ENCODE data around the gene PMPCA. TPM values are rescaled to one million over a fixed set of nuclear protein-coding genes. Genes with fewer than 3 reads are reported as not detected.
A peak's percentile ranks its signal among the peaks of the same experiment; 100 is the strongest.

The PMPCA gene
- total RNA-seq, 2 experiments from 2014 or later, result 107 to 109 TPM

GRCh38 chr9:136438548-136439480, 28.4 kb downstream of the PMPCA start:
- Histone ChIP-seq H3K4me1 (ENCODE audit: insufficient read depth, low read length) (peaks cover 35% of the 10 kb centered on the region), H3K27me3 (ENCODE audit: control insufficient read depth in 1 of 2, insufficient read depth in 2 of 2, low read length in 2 of 2) (no peaks in the 10 kb centered on the region), H3K4me3 (ENCODE audit: low read length) (peak overlapping the region; percentile 71), H3K27ac (ENCODE audit: low read depth in 1 of 2, low read length in 2 of 2) (peak overlapping the region in 1 of 2 donors; percentile 29), H3K9me3 (ENCODE audit: control insufficient read depth in 1 of 2, insufficient read depth in 1 of 2, low read length in 2 of 2) (no peaks in the 10 kb centered on the region), H3K36me3 (ENCODE audit: insufficient read depth, low read length) (peaks cover 35% of the 10 kb centered on the region)
- TF ChIP-seq CTCF (IDR thresholded peaks at IDR 0.05), result no peak
- ATAC-seq (ENCODE audit: poor library complexity), result peak; percentile 73
- ChIA-PET CTCF (no interaction called here), POLR2A (interaction anchor here (0.9 to 1.8 kb wide), 3 partner anchors 29 to 45 kb away, joined by 3 to 6 read pairs (median 4); no protein-coding TSS in a partner anchor)
- DNase-seq, result peak in 13 of 14 experiments; percentile 20 to 77 (median 42)
- no peaks in the 10 kb centered on the region for H3K27me3 Mint-ChIP-seq
- H3K4me1 Mint-ChIP-seq (ENCODE audit: low read depth), result peaks cover 21% of the 10 kb centered on the region
- peak overlapping the region; percentile 97 for H3K4me3 Mint-ChIP-seq
- peak overlapping the region; percentile 92 for H3K27ac Mint-ChIP-seq
- intact Hi-C loops (cut with DNase I, micrococcal nuclease), result loop anchor here in 1 of 2 experiments (2.0 kb wide), 3 partner anchors 28 to 76 kb away; partner anchors contain the start of genes DNLZ, ENTR1, PMPCA and SNAPC4
- peaks cover 43% of the 10 kb centered on the region for H3K36me3 Mint-ChIP-seq (ENCODE audit: low read depth)
- H3K9me3 Mint-ChIP-seq, result no peaks in the 10 kb centered on the region

GRCh38 chr9:136439481-136440408, 29.3 kb downstream of the PMPCA start, which contains the start of gene INPP5E:
TSS of gene INPP5E (minus strand) at chr9:136439845. CDS start at chr9:136439419, 426 bp downstream.
- ChIA-PET CTCF (interaction anchor here (0.9 to 1.4 kb wide), 3 partner anchors 26 to 76 kb away, joined by 3 read pairs; partner anchors contain the start of gene DNLZ), POLR2A (interaction anchor here (1.8 kb wide), 1 partner anchor 36 kb away, joined by 6 read pairs; no protein-coding TSS in a partner anchor)
- H3K9me3 ChIP-seq (ENCODE audit: control insufficient read depth in 1 of 2, insufficient read depth in 1 of 2, low read length in 2 of 2), result no peaks in the 10 kb centered on the region
- Mint-ChIP-seq H3K36me3 (ENCODE audit: low read depth) (peaks cover 49% of the 10 kb centered on the region), H3K4me1 (ENCODE audit: low read depth) (peaks cover 21% of the 10 kb centered on the region), H3K27me3 (no peaks in the 10 kb centered on the region), H3K27ac (peak within 1 kb of the TSS; percentile 92), H3K4me3 (peak within 1 kb of the TSS; percentile 97), H3K9me3 (no peaks in the 10 kb centered on the region)
- peak within 1 kb of the TSS in 1 of 2 donors; percentile 29 for H3K27ac ChIP-seq (ENCODE audit: low read depth in 1 of 2, low read length in 2 of 2)
- peak; percentile 65 to 91 (median 82) for DNase-seq
- H3K4me1 ChIP-seq (ENCODE audit: insufficient read depth, low read length), result peaks cover 35% of the 10 kb centered on the region
- H3K36me3 ChIP-seq (ENCODE audit: insufficient read depth, low read length), result peaks cover 42% of the 10 kb centered on the region
- ATAC-seq (ENCODE audit: poor library complexity), result peak; percentile 78
- peak; percentile 50 for TF ChIP-seq CTCF (IDR thresholded peaks at IDR 0.05)
- H3K4me3 ChIP-seq (ENCODE audit: low read length), result peak within 1 kb of the TSS; percentile 71
- intact Hi-C loops (cut with DNase I, micrococcal nuclease), result loop anchor here in 1 of 2 experiments (2.0 kb wide), 4 partner anchors 29 to 77 kb away; partner anchors contain the start of genes DNLZ, ENTR1, PMPCA and SNAPC4
- H3K27me3 ChIP-seq (ENCODE audit: control insufficient read depth in 1 of 2, insufficient read depth in 2 of 2, low read length in 2 of 2), result no peaks in the 10 kb centered on the region
